Smooth muscle cell (in vitro differentiated cells): ENCODE results near the gene CHMP3. TPM values are rescaled to one million over a fixed set of nuclear protein-coding genes. Genes with fewer than 3 reads are reported as not detected.

ENCODE experiments used
- DNase-seq: peaks from one replicate; lab custom pipeline; 2025; ENCODE audit not compliant: unreplicated experiment; lab: John Stamatoyannopoulos, UW
- H2AFZ ChIP-seq: fragments of 200-600 bp; sonication (generic); 2 replicates; pipeline ENCODE4 v1.6.0; 2016; ENCODE audit warnings: antibody characterized with exemption, low read depth, mild to moderate bottlenecking
- H3F3A ChIP-seq: fragments of 200-600 bp; sonication (generic); 2 replicates; pipeline ENCODE4 v1.6.0; 2017; ENCODE audit warnings: antibody characterized with exemption, low read depth
- H3K27ac ChIP-seq: fragments of 200-600 bp; sonication (generic); 2 replicates; pipeline ENCODE4 v1.5.1; 2016; ENCODE audit warnings: low read depth, mild to moderate bottlenecking
- H3K27me3 ChIP-seq: fragments of 200-600 bp; sonication (generic); 2 replicates; pipeline ENCODE4 v1.6.1; 2016; ENCODE audit warnings: low read depth, mild to moderate bottlenecking
- H3K36me3 ChIP-seq: fragments of 200-600 bp; sonication (generic); 2 replicates; pipeline ENCODE4 v1.5.1; 2016; ENCODE audit warnings: low read depth
- H3K4me1 ChIP-seq: fragments of 200-600 bp; sonication (generic); 2 replicates; pipeline ENCODE4 v1.5.1; 2016; ENCODE audit warnings: low read depth
- H3K4me2 ChIP-seq: fragments of 200-600 bp; sonication (generic); 2 replicates; pipeline ENCODE4 v1.6.0; 2016; ENCODE audit warnings: mild to moderate bottlenecking
- H3K4me3 ChIP-seq: fragments of 200-600 bp; sonication (generic); 2 replicates; pipeline ENCODE4 v1.5.1; 2016; ENCODE audit warnings: mild to moderate bottlenecking
- H3K79me2 ChIP-seq: fragments of 200-600 bp; sonication (generic); 2 replicates; pipeline ENCODE4 v1.6.0; 2016; ENCODE audit warnings: low read depth, mild to moderate bottlenecking
- H3K9ac ChIP-seq: fragments of 200-600 bp; sonication (generic); 2 replicates; pipeline ENCODE4 v1.6.0; 2016; ENCODE audit warnings: low read depth
- H3K9me3 ChIP-seq: fragments of 200-600 bp; sonication (generic); replicated peaks from 2 replicates; pipeline ENCODE4 v1.5.1; 2016; ENCODE audit warnings: low read depth
- H4K20me1 ChIP-seq: fragments of 200-600 bp; sonication (generic); 2 replicates; pipeline ENCODE4 v1.6.0; 2016; ENCODE audit warnings: low read depth
- WGBS: methylation state at CpG from one replicate; pipeline ENCODE4 v1.1.7; 2016; ENCODE audit warnings: low lambda C conversion rate; 5-methylcytosine and 5-hydroxymethylcytosine counted together
- polyA plus RNA-seq: library from polyadenylated mRNA; unstranded; fragments of >200 nt; fragmentation: Nextera tagmentation; extraction: Ambion mirVana; gene quantifications from 2 replicates; pipeline ENCODE4 v1.2.1, GENCODE V29; 2016
- total RNA-seq: library from RNA; depleted of rRNA; stranded (reverse); fragments of >200 nt; gene quantifications from 2 replicates; pipeline ENCODE4 v1.2.3, GENCODE V29; 2014
- TF ChIP-seq, protein P1 (sequence below): fragments of 200-600 bp; sonication (generic); IDR thresholded peaks from 2 replicates; pipeline ENCODE4 v1.5.1; 2017; ENCODE audit warnings: borderline replicate concordance, mild to moderate bottlenecking, antibody characterized with exemption; ENCODE audit not compliant: insufficient read depth, poor library complexity, severe bottlenecking

CHMP3 gene
- total and polyA plus RNA-seq, 2 experiments from 2014 or later: 41.5 to 42.9 TPM

DNA sequence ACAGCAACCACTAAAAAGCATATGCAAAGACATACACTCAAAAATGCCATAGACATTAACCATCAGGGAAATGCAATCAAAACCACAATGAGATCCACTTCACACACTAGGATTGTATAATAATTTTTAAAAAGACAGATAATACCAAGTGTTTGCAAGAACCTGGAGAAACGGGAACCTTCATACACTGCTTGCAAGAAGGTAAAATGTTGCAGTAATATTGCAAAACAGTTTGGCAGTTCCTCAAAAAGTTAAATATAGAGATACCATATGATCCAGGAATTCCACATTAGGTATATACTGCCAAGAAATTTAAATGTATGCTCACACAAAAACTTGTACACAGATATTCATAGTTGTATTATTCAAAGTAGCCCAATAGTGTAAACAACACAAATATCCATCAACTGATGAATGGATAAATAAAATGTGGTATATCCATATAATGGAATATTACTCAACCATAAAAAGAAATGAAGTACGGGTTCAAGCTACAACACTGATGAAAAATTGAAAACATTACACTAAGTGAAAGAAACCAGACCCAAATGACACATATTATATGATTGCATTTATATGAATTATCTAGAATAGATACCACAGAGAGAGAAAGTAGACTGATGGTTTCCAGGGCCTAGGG, 14.7 kb upstream of the CHMP3 start:
- Histone ChIP-seq H3K4me1 (no peaks in the 10 kb centered on the region), H2AFZ (no peak overlapping the region), H3K27ac (no peak overlapping the region), H3F3A (no peaks in the 10 kb centered on the region), H4K20me1 (no peaks in the 10 kb centered on the region), H3K4me3 (no peak overlapping the region), H3K36me3 (no peaks in the 10 kb centered on the region), H3K4me2 (no peak overlapping the region), H3K27me3 (no peaks in the 10 kb centered on the region), H3K79me2 (no peaks in the 10 kb centered on the region), H3K9me3 (no peaks in the 10 kb centered on the region), H3K9ac (no peak overlapping the region)
- 88% methylated on average over 2 of the region's 2 CpGs for WGBS
- TF ChIP-seq, protein P1, sequence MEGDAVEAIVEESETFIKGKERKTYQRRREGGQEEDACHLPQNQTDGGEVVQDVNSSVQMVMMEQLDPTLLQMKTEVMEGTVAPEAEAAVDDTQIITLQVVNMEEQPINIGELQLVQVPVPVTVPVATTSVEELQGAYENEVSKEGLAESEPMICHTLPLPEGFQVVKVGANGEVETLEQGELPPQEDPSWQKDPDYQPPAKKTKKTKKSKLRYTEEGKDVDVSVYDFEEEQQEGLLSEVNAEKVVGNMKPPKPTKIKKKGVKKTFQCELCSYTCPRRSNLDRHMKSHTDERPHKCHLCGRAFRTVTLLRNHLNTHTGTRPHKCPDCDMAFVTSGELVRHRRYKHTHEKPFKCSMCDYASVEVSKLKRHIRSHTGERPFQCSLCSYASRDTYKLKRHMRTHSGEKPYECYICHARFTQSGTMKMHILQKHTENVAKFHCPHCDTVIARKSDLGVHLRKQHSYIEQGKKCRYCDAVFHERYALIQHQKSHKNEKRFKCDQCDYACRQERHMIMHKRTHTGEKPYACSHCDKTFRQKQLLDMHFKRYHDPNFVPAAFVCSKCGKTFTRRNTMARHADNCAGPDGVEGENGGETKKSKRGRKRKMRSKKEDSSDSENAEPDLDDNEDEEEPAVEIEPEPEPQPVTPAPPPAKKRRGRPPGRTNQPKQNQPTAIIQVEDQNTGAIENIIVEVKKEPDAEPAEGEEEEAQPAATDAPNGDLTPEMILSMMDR: no peak
- no peak for DNase-seq

DNA sequence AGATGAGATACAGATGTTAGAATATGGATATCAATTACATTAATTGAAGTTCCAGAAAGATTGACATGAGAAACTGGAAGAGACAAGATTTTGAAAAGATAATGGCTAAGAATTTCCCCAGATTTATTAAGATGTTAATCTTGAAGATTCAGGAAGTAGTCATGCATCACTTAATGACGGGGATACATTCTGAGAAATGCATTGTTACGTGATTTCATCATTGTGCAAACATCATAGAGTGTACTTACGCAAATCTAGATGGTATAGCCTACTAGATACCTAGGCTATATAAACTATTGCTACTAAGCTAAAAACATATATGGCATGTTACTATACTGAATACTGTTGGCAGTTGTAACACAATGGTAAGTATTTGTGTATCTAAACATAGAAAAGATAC, 6.8 kb upstream of the CHMP3 start:
- DNase-seq: no peak
- no peak overlapping the region for H3K4me3 ChIP-seq
- H3K79me2 ChIP-seq: no peaks in the 10 kb centered on the region
- H3K27ac ChIP-seq: no peak overlapping the region
- H3K36me3 ChIP-seq: no peaks in the 10 kb centered on the region
- no peak overlapping the region for H3K4me2 ChIP-seq
- no peaks in the 10 kb centered on the region for H3K27me3 ChIP-seq
- TF ChIP-seq, protein P1: no peak
- H2AFZ ChIP-seq: no peak overlapping the region
- H3K9me3 ChIP-seq: no peaks in the 10 kb centered on the region
- H3F3A ChIP-seq: no peaks in the 10 kb centered on the region
- H4K20me1 ChIP-seq: no peaks in the 10 kb centered on the region
- no peak overlapping the region for H3K9ac ChIP-seq
- no peaks in the 10 kb centered on the region for H3K4me1 ChIP-seq
- 81% methylated on average over 3 of the region's 3 CpGs for WGBS

DNA sequence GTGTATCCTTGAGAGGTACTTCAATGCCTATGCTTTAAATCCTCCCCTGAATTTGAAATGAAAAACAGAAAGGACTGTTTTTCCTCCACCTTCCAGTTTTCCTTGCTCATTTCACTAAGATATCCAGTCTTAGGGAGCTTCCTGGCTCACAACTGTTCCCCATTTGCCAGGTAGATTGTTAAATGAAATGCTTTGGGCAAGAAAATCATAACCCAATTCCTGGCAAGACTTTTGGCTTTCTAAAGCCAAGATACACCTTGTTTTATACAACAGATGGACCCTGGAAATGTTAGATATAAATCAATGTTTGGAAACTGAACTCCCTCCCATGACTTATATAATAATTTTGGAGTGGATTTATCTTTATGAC, 3.6 kb upstream of the CHMP3 start:
- TF ChIP-seq, protein P1: no peak

DNA sequence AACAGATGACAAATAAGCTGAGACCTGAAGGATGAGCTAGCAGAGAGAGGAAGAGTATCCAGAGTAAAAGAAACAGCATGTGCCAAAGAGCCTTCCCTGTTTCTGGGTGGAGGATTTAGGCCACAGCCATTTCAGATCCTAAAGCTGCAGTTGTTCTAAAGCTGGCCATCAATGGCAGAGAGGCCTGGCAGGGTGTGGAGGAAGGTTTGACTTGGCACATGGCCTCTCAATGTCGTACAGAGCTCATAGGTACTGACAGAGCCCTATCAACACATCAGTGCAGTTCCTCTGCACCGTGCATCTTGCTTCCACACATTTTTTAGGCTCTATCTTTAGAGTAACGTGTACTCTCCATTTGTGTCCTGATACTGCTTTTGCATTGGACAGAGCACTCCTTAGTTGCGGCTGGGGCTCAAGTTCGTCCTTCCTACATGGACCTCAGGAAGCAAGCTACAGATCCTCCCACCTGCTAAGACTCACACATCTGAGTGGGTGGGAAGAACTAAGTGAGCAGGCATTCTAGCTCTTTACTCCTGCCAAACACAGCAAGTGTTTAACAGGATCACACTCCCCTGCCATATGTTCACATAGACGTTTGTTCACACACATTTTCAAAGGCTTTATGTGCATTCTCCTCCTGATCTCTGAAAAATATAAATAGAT, 3.0 kb upstream of the CHMP3 start:
- no peak overlapping the region for H3K9ac ChIP-seq
- TF ChIP-seq, protein P1: no peak
- peaks cover 13% of the 10 kb centered on the region for H3K79me2 ChIP-seq
- no peaks in the 10 kb centered on the region for H4K20me1 ChIP-seq
- H3K27me3 ChIP-seq: no peaks in the 10 kb centered on the region
- H3F3A ChIP-seq: no peaks in the 10 kb centered on the region
- WGBS: 86% methylated on average over 6 of the region's 6 CpGs
- no peak overlapping the region for H3K4me2 ChIP-seq
- no peaks in the 10 kb centered on the region for H3K9me3 ChIP-seq
- no peak overlapping the region for H3K27ac ChIP-seq
- H3K4me3 ChIP-seq: no peak overlapping the region
- no peak for DNase-seq
- H3K4me1 ChIP-seq: peaks cover 10% of the 10 kb centered on the region
- no peak overlapping the region for H2AFZ ChIP-seq
- H3K36me3 ChIP-seq: no peaks in the 10 kb centered on the region

More for the DNA sequence above, 3.6 kb upstream of the CHMP3 start:
- no peaks in the 10 kb centered on the region for H4K20me1 ChIP-seq
- H3K9ac ChIP-seq: no peak overlapping the region
- peaks cover 6% of the 10 kb centered on the region for H3K4me1 ChIP-seq
- H3K27ac ChIP-seq: no peak overlapping the region
- no peaks in the 10 kb centered on the region for H3F3A ChIP-seq
- no peak overlapping the region for H3K4me2 ChIP-seq
- no peaks in the 10 kb centered on the region for H3K27me3 ChIP-seq
- no peak overlapping the region for H2AFZ ChIP-seq
- no peaks in the 10 kb centered on the region for H3K9me3 ChIP-seq
- no peak overlapping the region for H3K4me3 ChIP-seq
- no peaks in the 10 kb centered on the region for H3K36me3 ChIP-seq
- no peak for DNase-seq
- H3K79me2 ChIP-seq: peaks cover 7% of the 10 kb centered on the region
